Ovary (tissue), 3 donors: ENCODE data around the gene SLC25A27.

Experiments used
- EP300 ChIP-seq: sonication (generic); formaldehyde crosslinking; IDR thresholded peaks from one replicate; pipeline ENCODE4 v1.6.1; 2017; ENCODE audit warnings: antibody characterized with exemption
- POLR2A ChIP-seq: fragments of 450-650 bp; IDR thresholded peaks from one replicate; pipeline ENCODE4 v1.6.1; 2017; ENCODE audit warnings: antibody characterized with exemption, mild to moderate bottlenecking, moderate library complexity
- TF ChIP-seq, protein P1 (sequence below), 3 donors: fragments of 450-650 bp in 2 of 3; fragments of 200-600 bp in 1 of 3; IDR thresholded peaks; one replicate each; pipeline versions ENCODE4 v1.5.1 to v1.8.0; 2016 to 2022; ENCODE audit warnings: antibody characterized with exemption in 3 of 3, mild to moderate bottlenecking in 1 of 3
- donor health status: DM: no; HTN: no; CAD: no.

DNA sequence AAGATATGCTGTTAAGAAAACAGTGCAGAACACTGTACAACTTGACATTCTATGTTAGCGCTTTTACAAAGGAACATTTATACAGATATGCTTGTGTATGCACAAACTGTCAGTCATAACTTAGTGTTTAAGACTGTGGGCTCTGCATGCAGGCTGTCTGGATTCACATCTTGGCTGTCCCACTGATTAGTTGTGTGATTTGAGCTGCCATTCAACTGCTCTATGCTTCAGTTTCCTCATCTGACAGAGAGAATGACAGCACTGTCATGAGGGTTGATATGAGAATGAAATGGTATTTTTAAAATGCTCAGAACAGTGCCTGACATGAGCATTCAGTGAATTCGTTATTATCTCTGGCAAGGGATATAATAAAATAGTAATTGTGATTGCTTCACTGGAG is 8.7 kb downstream of the SLC25A27 start:
- TF ChIP-seq, protein P1, sequence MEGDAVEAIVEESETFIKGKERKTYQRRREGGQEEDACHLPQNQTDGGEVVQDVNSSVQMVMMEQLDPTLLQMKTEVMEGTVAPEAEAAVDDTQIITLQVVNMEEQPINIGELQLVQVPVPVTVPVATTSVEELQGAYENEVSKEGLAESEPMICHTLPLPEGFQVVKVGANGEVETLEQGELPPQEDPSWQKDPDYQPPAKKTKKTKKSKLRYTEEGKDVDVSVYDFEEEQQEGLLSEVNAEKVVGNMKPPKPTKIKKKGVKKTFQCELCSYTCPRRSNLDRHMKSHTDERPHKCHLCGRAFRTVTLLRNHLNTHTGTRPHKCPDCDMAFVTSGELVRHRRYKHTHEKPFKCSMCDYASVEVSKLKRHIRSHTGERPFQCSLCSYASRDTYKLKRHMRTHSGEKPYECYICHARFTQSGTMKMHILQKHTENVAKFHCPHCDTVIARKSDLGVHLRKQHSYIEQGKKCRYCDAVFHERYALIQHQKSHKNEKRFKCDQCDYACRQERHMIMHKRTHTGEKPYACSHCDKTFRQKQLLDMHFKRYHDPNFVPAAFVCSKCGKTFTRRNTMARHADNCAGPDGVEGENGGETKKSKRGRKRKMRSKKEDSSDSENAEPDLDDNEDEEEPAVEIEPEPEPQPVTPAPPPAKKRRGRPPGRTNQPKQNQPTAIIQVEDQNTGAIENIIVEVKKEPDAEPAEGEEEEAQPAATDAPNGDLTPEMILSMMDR (IDR thresholded peaks at IDR 0.05) = no peak
- TF ChIP-seq POLR2A (no peak), EP300 (no peak)
